Hepatocyte (in vitro differentiated cells): ENCODE data around the gene MGME1. TPM values are rescaled to one million over a fixed set of nuclear protein-coding genes. Genes with fewer than 3 reads are reported as not detected.
"Not testable (repeated sequence)": the region's sequence is repeated elsewhere in the genome, so short reads cannot be mapped to it uniquely, and the experiment has no call there.

Experiments
- DNase-seq: peaks from one replicate; pipeline ENCODE4 v3.0.0-alpha.2; 2016; ENCODE audit warnings: low spot score
- H2AFZ ChIP-seq: fragments of 200-600 bp; sonication (generic); 2 replicates; pipeline ENCODE4 v1.6.0; 2016; ENCODE audit warnings: antibody characterized with exemption, mild to moderate bottlenecking
- H3K27ac ChIP-seq: fragments of 200-600 bp; sonication (generic); 2 replicates; pipeline ENCODE4 v1.5.1; 2016; ENCODE audit warnings: mild to moderate bottlenecking
- H3K27me3 ChIP-seq: fragments of 200-600 bp; sonication (generic); 2 replicates; pipeline ENCODE4 v1.6.1; 2016
- H3K36me3 ChIP-seq: fragments of 200-600 bp; sonication (generic); replicated peaks from 2 replicates; pipeline ENCODE4 v1.5.1; 2016; ENCODE audit warnings: low read depth; ENCODE audit not compliant: insufficient read depth
- H3K4me1 ChIP-seq: fragments of 200-600 bp; sonication (generic); 2 replicates; pipeline ENCODE4 v1.5.1; 2016; ENCODE audit warnings: mild to moderate bottlenecking, moderate library complexity; ENCODE audit not compliant: insufficient read depth
- H3K4me2 ChIP-seq: fragments of 200-600 bp; sonication (generic); 2 replicates; pipeline ENCODE4 v1.6.0; 2016
- H3K4me3 ChIP-seq: fragments of 200-600 bp; sonication (generic); 2 replicates; pipeline ENCODE4 v1.5.1; 2016; ENCODE audit warnings: mild to moderate bottlenecking
- H3K79me2 ChIP-seq: fragments of 200-600 bp; sonication (generic); 2 replicates; pipeline ENCODE4 v1.6.0; 2017; ENCODE audit warnings: mild to moderate bottlenecking
- H3K9me2 ChIP-seq: fragments of 200-600 bp; sonication (generic); replicated peaks from 2 replicates; pipeline ENCODE4 v1.6.0; 2017; ENCODE audit warnings: mild to moderate bottlenecking; ENCODE audit not compliant: insufficient read depth
- H3K9me3 ChIP-seq: fragments of 200-600 bp; sonication (generic); 2 replicates; pipeline ENCODE4 v1.5.1; 2016; ENCODE audit warnings: low read depth, mild to moderate bottlenecking
- H4K20me1 ChIP-seq: fragments of 200-600 bp; sonication (generic); 2 replicates; pipeline ENCODE4 v1.6.0; 2016; ENCODE audit warnings: mild to moderate bottlenecking; ENCODE audit not compliant: insufficient read depth, poor library complexity, severe bottlenecking
- CTCF ChIP-seq: fragments of 200-600 bp; sonication (generic); IDR thresholded peaks from 2 replicates; pipeline ENCODE4 v1.5.1; 2016; ENCODE audit warnings: antibody characterized with exemption, mild to moderate bottlenecking; ENCODE audit not compliant: poor library complexity
- EZH2 ChIP-seq: fragments of 200-600 bp; sonication (generic); IDR thresholded peaks from 2 replicates; pipeline ENCODE4 v1.6.1; 2016; ENCODE audit warnings: antibody characterized with exemption, mild to moderate bottlenecking, borderline replicate concordance
- EZH2phosphoT487 ChIP-seq: fragments of 200-600 bp; sonication (generic); IDR thresholded peaks from one replicate; pipeline ENCODE4 v1.6.1; 2018; ENCODE audit warnings: antibody characterized with exemption, mild to moderate bottlenecking, low read depth, moderate library complexity; ENCODE audit not compliant: unreplicated experiment, severe bottlenecking
- WGBS: methylation state at CpG from one replicate; pipeline ENCODE4 v1.1.6; 2016; ENCODE audit warnings: low lambda C conversion rate; ENCODE audit errors: missing lambda C conversion rate; 5-methylcytosine and 5-hydroxymethylcytosine counted together
- polyA plus RNA-seq: library from polyadenylated mRNA; unstranded; fragments of >200 nt; fragmentation: Nextera tagmentation; extraction: Ambion mirVana; gene quantifications from 2 replicates; pipeline ENCODE4 v1.2.1, GENCODE V29; 2016
- total RNA-seq: library from RNA; depleted of rRNA; stranded (reverse); fragments of >200 nt; gene quantifications from 2 replicates; pipeline ENCODE4 v1.2.3, GENCODE V29; 2014

MGME1 gene
- total and polyA plus RNA-seq, 2 experiments from 2014 or later = 15.7 to 17.9 TPM

GRCh38 chr20:18024606-18025127 is 55.8 kb downstream of the MGME1 start:
- no peaks in the 10 kb centered on the region for H3K36me3 ChIP-seq
- no peak overlapping the region for H3K27ac ChIP-seq
- no peaks in the 10 kb centered on the region for H3K4me1 ChIP-seq
- no peaks in the 10 kb centered on the region for H3K9me3 ChIP-seq
- WGBS = 92% methylated on average over 15 of the region's 15 CpGs
- no peak for DNase-seq
- TF ChIP-seq EZH2 (no peak), CTCF (no peak), EZH2phosphoT487 (no peak)
- no peaks in the 10 kb centered on the region for H3K27me3 ChIP-seq
- no peaks in the 10 kb centered on the region for H3K79me2 ChIP-seq
- no peak overlapping the region for H3K4me2 ChIP-seq
- no peak overlapping the region for H2AFZ ChIP-seq
- no peaks in the 10 kb centered on the region for H4K20me1 ChIP-seq
- H3K4me3 ChIP-seq = no peak overlapping the region
- no peaks in the 10 kb centered on the region for H3K9me2 ChIP-seq

- not testable (repeated sequence) for H3K79me2 ChIP-seq, H3K4me2 ChIP-seq, H3K4me3 ChIP-seq, DNase-seq, H3K27me3 ChIP-seq, H3K9me2 ChIP-seq, H3K4me1 ChIP-seq, H4K20me1 ChIP-seq, H2AFZ ChIP-seq, H3K9me3 ChIP-seq, H3K36me3 ChIP-seq, H3K27ac ChIP-seq
- WGBS = 82% methylated on average over 7 of the region's 7 CpGs
Measured at GRCh38 chr20:18027011-18027410, 58.2 kb downstream of the MGME1 start.

GRCh38 chr20:18030020-18030419 is 61.2 kb downstream of the MGME1 start:
- Histone ChIP-seq H3K4me2 (no peak overlapping the region), H3K79me2 (no peaks in the 10 kb centered on the region), H3K27ac (no peak overlapping the region), H4K20me1 (no peaks in the 10 kb centered on the region), H3K4me1 (peaks cover 11% of the 10 kb centered on the region), H3K27me3 (no peaks in the 10 kb centered on the region), H2AFZ (no peak overlapping the region), H3K9me2 (no peaks in the 10 kb centered on the region), H3K4me3 (no peak overlapping the region), H3K9me3 (no peaks in the 10 kb centered on the region), H3K36me3 (no peaks in the 10 kb centered on the region)
- TF ChIP-seq CTCF (no peak), EZH2 (no peak), EZH2phosphoT487 (no peak)
- DNase-seq = no peak
- 72% methylated on average over 8 of the region's 8 CpGs for WGBS

- TF ChIP-seq EZH2phosphoT487 = no peak
- no peak overlapping the region for H3K4me3 ChIP-seq
- H3K9me2 ChIP-seq = no peaks in the 10 kb centered on the region
- no peaks in the 10 kb centered on the region for H4K20me1 ChIP-seq
- H3K27ac ChIP-seq = peak overlapping the region; percentile 34
- H3K27me3 ChIP-seq = no peaks in the 10 kb centered on the region
- H3K9me3 ChIP-seq = no peaks in the 10 kb centered on the region
- no peak overlapping the region for H2AFZ ChIP-seq
- DNase-seq = no peak
- H3K79me2 ChIP-seq = no peaks in the 10 kb centered on the region
- H3K4me2 ChIP-seq = no peak overlapping the region
- H3K36me3 ChIP-seq = no peaks in the 10 kb centered on the region
- H3K4me1 ChIP-seq = peaks cover 11% of the 10 kb centered on the region
- 89% methylated on average over 15 of the region's 15 CpGs for WGBS
Measured at GRCh38 chr20:18031050-18031449, 62.2 kb downstream of the MGME1 start.
